Stimulated activated naive CD8-positive, alpha-beta T cell treated with anti-CD3 and anti-CD28 coated beads, Interleukin-15, Interleukin-2, amounts not matched to agents 100 ng/mL and 50 ng/mL, for 24 hours (primary cell): ENCODE data around the gene SLC22A7.

Experiments used
- H3K27ac Mint-ChIP-seq: one replicate; pipeline ENCODE4 v1.8.0; 2021; ENCODE audit warnings: mild to moderate bottlenecking, mixed read lengths
- H3K27me3 Mint-ChIP-seq: one replicate; pipeline ENCODE4 v1.8.0; 2021; ENCODE audit warnings: mixed read lengths
- H3K36me3 Mint-ChIP-seq: one replicate; pipeline ENCODE4 v1.8.0; 2021; ENCODE audit warnings: low read depth, mixed read lengths
- H3K4me1 Mint-ChIP-seq: one replicate; pipeline ENCODE4 v1.8.0; 2021; ENCODE audit warnings: low read depth, mixed read lengths
- H3K4me3 Mint-ChIP-seq: one replicate; pipeline ENCODE4 v1.8.0; 2021; ENCODE audit warnings: mild to moderate bottlenecking, mixed read lengths
- H3K9me3 Mint-ChIP-seq: one replicate; pipeline ENCODE4 v1.8.0; 2021; ENCODE audit warnings: mixed read lengths

SLC22A7 gene

GRCh38 chr6:43284991-43285781, 12.9 kb upstream of the SLC22A7 start:
- H3K9me3 Mint-ChIP-seq = no peaks in the 10 kb centered on the region
- H3K27me3 Mint-ChIP-seq = peaks cover 17% of the 10 kb centered on the region
- no peak overlapping the region for H3K27ac Mint-ChIP-seq
- H3K36me3 Mint-ChIP-seq = no peaks in the 10 kb centered on the region
- no peaks in the 10 kb centered on the region for H3K4me1 Mint-ChIP-seq
- H3K4me3 Mint-ChIP-seq = no peak overlapping the region

- H3K27ac Mint-ChIP-seq = no peak overlapping the region
Measured at GRCh38 chr6:43285832-43286231, 12.2 kb upstream of the SLC22A7 start.

GRCh38 chr6:43286456-43286979, 11.5 kb upstream of the SLC22A7 start:
- Mint-ChIP-seq H3K4me3 (no peak overlapping the region), H3K4me1 (no peaks in the 10 kb centered on the region), H3K9me3 (no peaks in the 10 kb centered on the region), H3K27me3 (peaks cover 11% of the 10 kb centered on the region), H3K27ac (no peak overlapping the region), H3K36me3 (no peaks in the 10 kb centered on the region)

More at GRCh38 chr6:43285832-43286231, 12.2 kb upstream of the SLC22A7 start:
- no peaks in the 10 kb centered on the region for H3K9me3 Mint-ChIP-seq
- no peaks in the 10 kb centered on the region for H3K4me1 Mint-ChIP-seq
- no peaks in the 10 kb centered on the region for H3K36me3 Mint-ChIP-seq
- H3K4me3 Mint-ChIP-seq = no peak overlapping the region
- H3K27me3 Mint-ChIP-seq = peaks cover 11% of the 10 kb centered on the region

GRCh38 chr6:43286980-43287716, 10.9 kb upstream of the SLC22A7 start:
- peaks cover 11% of the 10 kb centered on the region for H3K27me3 Mint-ChIP-seq
- H3K27ac Mint-ChIP-seq = no peak overlapping the region
- H3K9me3 Mint-ChIP-seq = no peaks in the 10 kb centered on the region
- no peak overlapping the region for H3K4me3 Mint-ChIP-seq
- H3K36me3 Mint-ChIP-seq = no peaks in the 10 kb centered on the region
- H3K4me1 Mint-ChIP-seq = no peaks in the 10 kb centered on the region

- Mint-ChIP-seq H3K27me3 (peaks cover 11% of the 10 kb centered on the region), H3K4me1 (no peaks in the 10 kb centered on the region), H3K4me3 (no peak overlapping the region), H3K27ac (no peak overlapping the region), H3K9me3 (no peaks in the 10 kb centered on the region), H3K36me3 (no peaks in the 10 kb centered on the region)
Measured at GRCh38 chr6:43287717-43288679, 10.1 kb upstream of the SLC22A7 start.

DNA sequence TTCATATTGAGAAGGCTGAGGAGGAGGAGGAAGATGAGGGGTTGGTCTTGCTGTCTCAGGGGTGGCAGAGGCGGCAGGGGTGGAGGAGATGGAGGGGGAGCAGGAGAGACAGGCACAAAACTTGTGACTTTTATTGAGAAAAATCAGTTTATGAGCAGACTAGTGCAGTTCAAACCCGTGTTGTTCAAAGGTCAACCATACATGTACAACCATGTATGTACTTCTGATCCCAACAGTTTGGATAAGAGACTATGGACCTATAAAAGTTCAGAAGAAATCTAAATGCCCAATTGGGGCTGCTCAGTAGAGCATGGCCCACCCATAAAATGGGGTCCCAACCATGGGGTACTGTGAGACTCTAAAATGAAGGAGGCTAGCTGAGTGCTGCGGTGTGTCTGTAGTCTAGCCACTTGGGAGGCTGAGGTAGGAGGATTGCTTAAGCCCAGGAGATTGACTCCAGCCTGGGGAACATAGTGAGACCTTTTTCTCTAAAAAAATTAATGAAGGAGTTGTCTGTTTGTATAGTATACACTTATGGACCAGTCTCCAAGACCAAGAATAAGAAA, 7.6 kb upstream of the SLC22A7 start:
- H3K4me3 Mint-ChIP-seq = no peak overlapping the region
- H3K27ac Mint-ChIP-seq = no peak overlapping the region
- H3K4me1 Mint-ChIP-seq = no peaks in the 10 kb centered on the region
- H3K27me3 Mint-ChIP-seq = peaks cover 8% of the 10 kb centered on the region
- H3K36me3 Mint-ChIP-seq = no peaks in the 10 kb centered on the region
- H3K9me3 Mint-ChIP-seq = no peaks in the 10 kb centered on the region

DNA sequence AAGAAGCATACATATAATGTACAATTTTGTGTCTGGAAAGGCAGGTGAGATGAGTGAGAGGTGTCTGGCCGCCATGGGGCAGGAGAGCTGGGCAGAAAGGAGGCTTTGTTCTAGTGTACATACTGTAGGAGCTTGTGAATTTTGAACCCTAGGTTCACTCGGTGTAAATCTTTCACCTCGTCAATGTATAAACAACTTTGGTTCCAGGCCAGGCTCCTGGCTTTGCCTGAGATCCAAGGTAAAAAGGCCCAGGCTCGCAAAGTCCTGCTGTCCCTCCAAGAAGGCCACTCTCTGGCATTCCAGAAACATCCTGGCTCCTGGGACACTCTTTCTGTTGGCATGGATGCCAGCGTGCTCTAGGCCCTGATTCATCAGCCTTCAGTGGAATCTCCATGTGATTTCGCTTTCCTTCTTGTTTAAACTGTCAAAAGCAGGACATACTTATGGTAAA, 7.1 kb upstream of the SLC22A7 start:
- no peaks in the 10 kb centered on the region for H3K36me3 Mint-ChIP-seq
- no peaks in the 10 kb centered on the region for H3K4me1 Mint-ChIP-seq
- no peaks in the 10 kb centered on the region for H3K9me3 Mint-ChIP-seq
- peaks cover 3% of the 10 kb centered on the region for H3K27me3 Mint-ChIP-seq
- no peak overlapping the region for H3K27ac Mint-ChIP-seq
- H3K4me3 Mint-ChIP-seq = no peak overlapping the region

DNA sequence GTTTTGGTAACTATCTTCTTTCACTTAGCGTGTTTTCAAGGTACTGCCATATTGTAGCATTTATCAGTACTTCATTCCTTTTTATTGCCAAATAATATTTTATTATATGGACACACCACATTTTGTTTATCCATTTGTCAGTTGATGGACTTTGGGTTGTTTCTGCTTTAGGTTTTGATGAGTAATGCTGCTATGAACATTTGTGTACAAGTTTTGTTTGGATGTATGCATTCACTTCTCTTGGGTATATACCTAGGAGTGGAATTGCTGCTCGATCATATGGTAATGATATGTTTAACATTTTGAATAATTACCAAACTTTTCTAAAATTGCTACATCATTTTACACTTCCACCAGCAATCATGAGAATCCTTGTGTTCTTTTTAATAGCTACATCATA, 6.4 kb upstream of the SLC22A7 start:
- no peak overlapping the region for H3K4me3 Mint-ChIP-seq
- H3K27me3 Mint-ChIP-seq = no peaks in the 10 kb centered on the region
- H3K36me3 Mint-ChIP-seq = no peaks in the 10 kb centered on the region
- H3K4me1 Mint-ChIP-seq = no peaks in the 10 kb centered on the region
- no peaks in the 10 kb centered on the region for H3K9me3 Mint-ChIP-seq
- no peak overlapping the region for H3K27ac Mint-ChIP-seq

GRCh38 chr6:43292341-43292740, 5.7 kb upstream of the SLC22A7 start:
- H3K27me3 Mint-ChIP-seq = no peaks in the 10 kb centered on the region
- no peak overlapping the region for H3K4me3 Mint-ChIP-seq

DNA sequence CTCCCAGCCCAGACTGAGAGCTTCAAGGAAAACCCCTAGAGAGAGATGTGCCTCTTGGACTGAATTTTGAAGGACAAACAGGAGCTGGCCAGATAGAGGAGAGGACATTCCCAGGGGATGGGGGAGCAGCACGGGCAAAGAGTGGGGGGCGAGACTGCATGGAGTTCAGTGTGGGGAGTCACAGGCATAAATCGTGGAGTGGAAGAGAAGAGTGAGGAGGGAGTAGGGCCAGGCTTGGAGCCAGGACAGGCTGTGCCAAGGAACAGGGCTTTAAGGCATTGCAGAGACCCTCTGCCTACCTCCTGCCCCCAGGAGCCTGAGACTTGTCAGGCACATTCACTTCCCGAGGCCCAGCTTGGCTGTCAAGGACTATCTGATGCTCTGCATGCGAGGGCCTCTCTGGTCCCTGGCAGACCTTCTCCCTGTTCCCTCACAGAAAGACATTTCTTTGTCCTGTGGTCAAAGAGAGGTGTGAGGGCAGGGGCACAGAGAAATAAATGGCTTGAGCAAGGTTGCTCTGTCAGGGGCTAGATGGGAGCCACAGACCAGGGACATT, 5.2 kb upstream of the SLC22A7 start:
- Mint-ChIP-seq H3K27ac (no peak overlapping the region), H3K9me3 (no peaks in the 10 kb centered on the region), H3K36me3 (no peaks in the 10 kb centered on the region), H3K4me3 (no peak overlapping the region), H3K27me3 (no peaks in the 10 kb centered on the region), H3K4me1 (no peaks in the 10 kb centered on the region)

More at GRCh38 chr6:43292341-43292740, 5.7 kb upstream of the SLC22A7 start:
- H3K9me3 Mint-ChIP-seq = no peaks in the 10 kb centered on the region
- no peaks in the 10 kb centered on the region for H3K4me1 Mint-ChIP-seq
- no peak overlapping the region for H3K27ac Mint-ChIP-seq
- no peaks in the 10 kb centered on the region for H3K36me3 Mint-ChIP-seq

- H3K27ac Mint-ChIP-seq = no peak overlapping the region
- no peaks in the 10 kb centered on the region for H3K36me3 Mint-ChIP-seq
- H3K9me3 Mint-ChIP-seq = no peaks in the 10 kb centered on the region
- H3K27me3 Mint-ChIP-seq = no peaks in the 10 kb centered on the region
- H3K4me1 Mint-ChIP-seq = no peaks in the 10 kb centered on the region
- H3K4me3 Mint-ChIP-seq = no peak overlapping the region
Measured at GRCh38 chr6:43293698-43294097, 4.4 kb upstream of the SLC22A7 start.

GRCh38 chr6:43294536-43294935, 3.5 kb upstream of the SLC22A7 start:
- Mint-ChIP-seq H3K27ac (no peak overlapping the region), H3K27me3 (no peaks in the 10 kb centered on the region), H3K4me1 (no peaks in the 10 kb centered on the region), H3K9me3 (no peaks in the 10 kb centered on the region), H3K36me3 (no peaks in the 10 kb centered on the region), H3K4me3 (no peak overlapping the region)

DNA sequence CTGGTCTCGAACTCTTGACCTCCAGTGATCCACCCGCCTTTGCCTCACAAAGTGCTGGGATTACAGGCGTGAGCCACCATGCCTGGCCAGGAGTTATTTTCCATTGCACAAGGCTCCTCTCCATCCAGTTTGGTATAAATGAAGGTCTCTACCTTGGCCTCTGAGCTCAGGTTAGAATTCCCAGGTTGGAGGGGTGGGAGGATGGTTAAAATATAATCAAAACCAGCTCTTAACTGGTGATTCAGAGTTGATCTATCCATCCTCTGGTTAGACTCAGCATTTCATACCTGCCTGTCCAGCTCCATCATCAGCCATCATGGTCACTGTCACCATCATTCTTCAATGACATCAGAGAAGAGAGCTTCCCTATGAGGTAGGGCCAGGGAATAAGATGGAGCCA, 2.6 kb upstream of the SLC22A7 start:
- Mint-ChIP-seq H3K27ac (no peak overlapping the region), H3K36me3 (no peaks in the 10 kb centered on the region), H3K4me1 (no peaks in the 10 kb centered on the region), H3K4me3 (no peak overlapping the region), H3K9me3 (no peaks in the 10 kb centered on the region), H3K27me3 (peaks cover 4% of the 10 kb centered on the region)
